ENCODE results near the gene SCN10A. TPM values are rescaled to one million over a fixed set of nuclear protein-coding genes. Genes with fewer than 3 reads are reported as not detected.

SCN10A gene
- total and polyA plus RNA-seq, 2 experiments from 2014 or later, result not detected

- no peak for TF ChIP-seq EZH2 (IDR thresholded peaks at IDR 0.05; ENCODE audit: insufficient read depth, poor library complexity, severe bottlenecking)
- TF ChIP-seq EZH2phosphoT487 (IDR thresholded peaks at IDR 0.05; ENCODE audit: insufficient read depth, low read depth), result no peak
- H3K4me1 ChIP-seq (ENCODE audit: insufficient read depth), result no peaks in the 10 kb centered on the region
- WGBS, 2 experiments (ENCODE audit: low coverage in 1 of 2, low lambda C conversion rate in 2 of 2, missing lambda C conversion rate in 2 of 2), result 25 to 30% methylated on average over 5 of the region's 5 CpGs
- H3K27ac ChIP-seq, result no peak overlapping the region
- DNase-seq, result no peak
- no peak overlapping the region for H3K9ac ChIP-seq
- no peaks in the 10 kb centered on the region for H3F3A ChIP-seq (ENCODE audit: insufficient read depth)
- in situ Hi-C loops (cut with MboI), result loop anchor here (10.0 kb wide), 1 partner anchor 133 kb away; no protein-coding TSS in a partner anchor
- H3K79me2 ChIP-seq (ENCODE audit: insufficient read depth), result no peaks in the 10 kb centered on the region
- H4K20me1 ChIP-seq (ENCODE audit: insufficient read depth), result no peaks in the 10 kb centered on the region
- H3K4me3 ChIP-seq, result no peak overlapping the region
- H3K4me2 ChIP-seq (ENCODE audit: unreplicated experiment), result no peak overlapping the region
- H3K9me2 ChIP-seq (ENCODE audit: insufficient read depth), result no peaks in the 10 kb centered on the region
- H3K36me3 ChIP-seq (ENCODE audit: low read depth), result no peaks in the 10 kb centered on the region
- no peak overlapping the region for H2AFZ ChIP-seq
- H3K9me3 ChIP-seq (ENCODE audit: low read depth), result no peaks in the 10 kb centered on the region
- H3K27me3 ChIP-seq (replicated peaks; ENCODE audit: insufficient read depth), result peaks cover 56% of the 10 kb centered on the region
These were observed 158.6 kb downstream of the SCN10A start for GRCh38 chr3:38657369-38657768.

DNA sequence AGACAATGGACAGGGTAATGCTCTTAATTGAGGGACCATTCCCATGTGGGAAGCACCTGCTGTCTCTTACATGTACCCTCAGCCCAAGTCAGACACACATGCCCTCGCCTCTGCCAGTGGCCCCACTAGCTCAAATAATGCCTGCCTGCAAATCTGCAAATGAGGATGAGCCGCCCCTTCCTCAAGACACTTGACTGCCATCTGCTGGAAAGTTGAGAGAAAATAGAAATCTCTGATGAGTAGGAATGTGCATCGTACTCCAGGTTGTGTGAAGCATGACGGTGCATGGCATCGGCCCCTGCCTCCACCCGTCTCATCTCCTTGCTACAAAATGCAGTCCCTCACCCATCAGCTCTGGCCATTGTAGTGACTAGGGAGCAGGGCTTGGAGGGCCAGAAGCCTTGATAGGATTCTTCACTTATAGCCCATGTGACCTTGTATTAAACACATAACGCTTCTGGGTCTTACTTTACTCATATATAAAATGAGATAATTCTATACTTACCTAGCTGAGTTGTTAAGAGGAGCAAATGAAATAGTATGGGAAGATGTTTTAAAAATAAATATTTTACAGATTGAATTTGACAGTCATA is 160.2 kb downstream of the SCN10A start:
- no peaks in the 10 kb centered on the region for H3K79me2 ChIP-seq (ENCODE audit: insufficient read depth)
- H3K27ac ChIP-seq, result no peak overlapping the region
- H3K27me3 ChIP-seq (replicated peaks; ENCODE audit: insufficient read depth), result peaks cover 55% of the 10 kb centered on the region
- WGBS, 2 experiments (ENCODE audit: low coverage in 1 of 2, low lambda C conversion rate in 2 of 2, missing lambda C conversion rate in 2 of 2), result 10 to 13% methylated on average over 7 of the region's 7 CpGs
- H3F3A ChIP-seq (ENCODE audit: insufficient read depth), result no peaks in the 10 kb centered on the region
- H3K9me2 ChIP-seq (ENCODE audit: insufficient read depth), result no peaks in the 10 kb centered on the region
- no peaks in the 10 kb centered on the region for H3K4me1 ChIP-seq (ENCODE audit: insufficient read depth)
- no peak overlapping the region for H3K4me2 ChIP-seq (ENCODE audit: unreplicated experiment)
- no peaks in the 10 kb centered on the region for H3K36me3 ChIP-seq (ENCODE audit: low read depth)
- H2AFZ ChIP-seq, result no peak overlapping the region
- no peak overlapping the region for H3K4me3 ChIP-seq
- TF ChIP-seq EZH2phosphoT487 (IDR thresholded peaks at IDR 0.05; ENCODE audit: insufficient read depth, low read depth) (no peak), EZH2 (IDR thresholded peaks at IDR 0.05; ENCODE audit: insufficient read depth, poor library complexity, severe bottlenecking) (no peak)
- H4K20me1 ChIP-seq (ENCODE audit: insufficient read depth), result no peaks in the 10 kb centered on the region
- no peak overlapping the region for H3K9ac ChIP-seq
- H3K9me3 ChIP-seq (ENCODE audit: low read depth), result no peaks in the 10 kb centered on the region
- DNase-seq, result peak; percentile 51
- in situ Hi-C loops (cut with MboI), result loop anchor here (10.0 kb wide), 1 partner anchor 131 kb away; no protein-coding TSS in a partner anchor

GRCh38 chr3:38653685-38654537 is 162.1 kb downstream of the SCN10A start:
- Histone ChIP-seq H3K9me3 (ENCODE audit: low read depth) (no peaks in the 10 kb centered on the region), H3K79me2 (ENCODE audit: insufficient read depth) (no peaks in the 10 kb centered on the region), H4K20me1 (ENCODE audit: insufficient read depth) (no peaks in the 10 kb centered on the region), H2AFZ (no peak overlapping the region), H3K4me2 (ENCODE audit: unreplicated experiment) (no peak overlapping the region), H3K4me1 (ENCODE audit: insufficient read depth) (no peaks in the 10 kb centered on the region), H3K36me3 (ENCODE audit: low read depth) (no peaks in the 10 kb centered on the region), H3K9ac (no peak overlapping the region), H3K9me2 (ENCODE audit: insufficient read depth) (no peaks in the 10 kb centered on the region), H3K27me3 (replicated peaks; ENCODE audit: insufficient read depth) (peaks cover 55% of the 10 kb centered on the region), H3K4me3 (no peak overlapping the region), H3K27ac (no peak overlapping the region), H3F3A (ENCODE audit: insufficient read depth) (no peaks in the 10 kb centered on the region)
- in situ Hi-C loops (cut with MboI), result loop anchor here (10.0 kb wide), 1 partner anchor 129 kb away; no protein-coding TSS in a partner anchor
- TF ChIP-seq EZH2 (IDR thresholded peaks at IDR 0.05; ENCODE audit: insufficient read depth, poor library complexity, severe bottlenecking) (no peak), EZH2phosphoT487 (IDR thresholded peaks at IDR 0.05; ENCODE audit: insufficient read depth, low read depth) (no peak)
- no peak for DNase-seq
- WGBS, 2 experiments (ENCODE audit: low coverage in 1 of 2, low lambda C conversion rate in 2 of 2, missing lambda C conversion rate in 2 of 2), result 69 to 78% methylated on average over 7 of the region's 7 CpGs

DNA sequence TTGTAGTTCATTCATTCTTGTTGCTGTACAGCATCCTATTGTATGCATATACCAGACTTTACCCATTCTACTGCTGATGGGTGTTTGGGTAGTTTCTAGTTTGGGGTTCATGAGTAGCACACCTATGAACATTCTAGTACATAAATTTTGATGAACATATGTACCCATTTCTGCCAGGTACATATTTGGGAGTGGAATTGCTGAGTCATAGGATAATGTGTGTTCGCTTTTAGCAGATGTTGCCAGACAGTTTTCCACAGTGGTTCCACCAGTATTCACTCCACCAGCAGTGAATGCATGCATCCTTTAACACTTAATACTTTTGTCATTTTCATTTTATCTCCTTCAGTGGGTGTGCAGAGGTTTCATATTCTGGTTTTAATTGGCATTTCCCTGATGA is 163.1 kb downstream of the SCN10A start:
- Histone ChIP-seq H2AFZ (no peak overlapping the region), H3K4me1 (ENCODE audit: insufficient read depth) (no peaks in the 10 kb centered on the region), H3K36me3 (ENCODE audit: low read depth) (no peaks in the 10 kb centered on the region), H3K27ac (no peak overlapping the region), H3K79me2 (ENCODE audit: insufficient read depth) (no peaks in the 10 kb centered on the region), H4K20me1 (ENCODE audit: insufficient read depth) (no peaks in the 10 kb centered on the region), H3K9ac (no peak overlapping the region), H3K9me2 (ENCODE audit: insufficient read depth) (no peaks in the 10 kb centered on the region), H3F3A (ENCODE audit: insufficient read depth) (no peaks in the 10 kb centered on the region), H3K9me3 (ENCODE audit: low read depth) (no peaks in the 10 kb centered on the region), H3K27me3 (replicated peaks; ENCODE audit: insufficient read depth) (peaks cover 57% of the 10 kb centered on the region), H3K4me2 (ENCODE audit: unreplicated experiment) (no peak overlapping the region), H3K4me3 (no peak overlapping the region)
- 67 to 72% methylated on average over 1 of the region's 1 CpG for WGBS, 2 experiments (ENCODE audit: low coverage in 1 of 2, low lambda C conversion rate in 2 of 2, missing lambda C conversion rate in 2 of 2)
- in situ Hi-C loops (cut with MboI), result loop anchor here (10.0 kb wide), 1 partner anchor 128 kb away; no protein-coding TSS in a partner anchor
- TF ChIP-seq EZH2 (IDR thresholded peaks at IDR 0.05; ENCODE audit: insufficient read depth, poor library complexity, severe bottlenecking), result no peak
- TF ChIP-seq EZH2phosphoT487 (IDR thresholded peaks at IDR 0.05; ENCODE audit: insufficient read depth, low read depth), result no peak
- DNase-seq, result no peak
